HepG2 (cell line): ENCODE results near the gene ACOT9.

Experiments used
- ARID2 ChIP-seq: sonication (generic); formaldehyde crosslinking; IDR thresholded peaks from 2 replicates; pipeline ENCODE4 v1.8.1; 2022; ENCODE audit warnings: mild to moderate bottlenecking, missing genetic modification reagents, borderline replicate concordance
- MTA1 ChIP-seq: sonication (generic); formaldehyde crosslinking; IDR thresholded peaks from 2 replicates; pipeline ENCODE4 v1.4.0; 2020; ENCODE audit warnings: missing genetic modification reagents, mild to moderate bottlenecking, borderline replicate concordance
- MTERF4 ChIP-seq: sonication (generic); formaldehyde crosslinking; IDR thresholded peaks from 2 replicates; pipeline ENCODE4 v1.8.0; 2023; ENCODE audit warnings: mild to moderate bottlenecking, missing genetic modification reagents
- POLR2AphosphoS5 ChIP-seq: IDR thresholded peaks from 2 replicates; pipeline ENCODE4 v1.6.1; 2012; ENCODE audit warnings: low read depth, low read length
- RBAK ChIP-seq: sonication (generic); formaldehyde crosslinking; IDR thresholded peaks from 2 replicates; pipeline ENCODE4 v1.5.1; 2020; ENCODE audit warnings: mild to moderate bottlenecking, missing genetic modification reagents
- RELA ChIP-seq: sonication (generic); formaldehyde crosslinking; IDR thresholded peaks from 2 replicates; pipeline ENCODE4 v1.4.0; 2020; ENCODE audit warnings: missing genetic modification reagents
- RXRB ChIP-seq: IDR thresholded peaks from 2 replicates; pipeline ENCODE4 v1.6.1; 2016; ENCODE audit warnings: borderline replicate concordance, missing genetic modification reagents, missing compliant biosample characterization
- ZNF138 ChIP-seq: sonication (generic); formaldehyde crosslinking; IDR thresholded peaks from 2 replicates; pipeline ENCODE4 v1.5.0; 2020; ENCODE audit warnings: mild to moderate bottlenecking, low read depth, missing genetic modification reagents
- ZNF331 ChIP-seq: sonication (generic); formaldehyde crosslinking; IDR thresholded peaks from 2 replicates; pipeline ENCODE4 v1.4.0; 2020; ENCODE audit warnings: missing genetic modification reagents
- ZNF460 ChIP-seq: sonication (generic); formaldehyde crosslinking; IDR thresholded peaks from 2 replicates; pipeline ENCODE4 v1.5.1; 2020; ENCODE audit warnings: missing genetic modification reagents, mild to moderate bottlenecking, borderline replicate concordance
- TF ChIP-seq, protein P1 (sequence below), 2 experiments: sonication (generic) in 1 of 2; formaldehyde crosslinking in 1 of 2; IDR thresholded peaks; 2 replicates each; pipeline versions ENCODE4 v1.4.0 to v1.6.1; 2018 to 2020; ENCODE audit warnings: missing genetic modification reagents in 2 of 2, borderline replicate concordance in 1 of 2, low read depth in 1 of 2, mild to moderate bottlenecking in 1 of 2, missing biosample characterization in 1 of 2
- TF ChIP-seq, protein P2 (sequence below): sonication (generic); formaldehyde crosslinking; IDR thresholded peaks from 2 replicates; pipeline ENCODE4 v1.8.0; 2022; ENCODE audit warnings: missing genetic modification reagents, low read depth, mild to moderate bottlenecking, borderline replicate concordance

DNA sequence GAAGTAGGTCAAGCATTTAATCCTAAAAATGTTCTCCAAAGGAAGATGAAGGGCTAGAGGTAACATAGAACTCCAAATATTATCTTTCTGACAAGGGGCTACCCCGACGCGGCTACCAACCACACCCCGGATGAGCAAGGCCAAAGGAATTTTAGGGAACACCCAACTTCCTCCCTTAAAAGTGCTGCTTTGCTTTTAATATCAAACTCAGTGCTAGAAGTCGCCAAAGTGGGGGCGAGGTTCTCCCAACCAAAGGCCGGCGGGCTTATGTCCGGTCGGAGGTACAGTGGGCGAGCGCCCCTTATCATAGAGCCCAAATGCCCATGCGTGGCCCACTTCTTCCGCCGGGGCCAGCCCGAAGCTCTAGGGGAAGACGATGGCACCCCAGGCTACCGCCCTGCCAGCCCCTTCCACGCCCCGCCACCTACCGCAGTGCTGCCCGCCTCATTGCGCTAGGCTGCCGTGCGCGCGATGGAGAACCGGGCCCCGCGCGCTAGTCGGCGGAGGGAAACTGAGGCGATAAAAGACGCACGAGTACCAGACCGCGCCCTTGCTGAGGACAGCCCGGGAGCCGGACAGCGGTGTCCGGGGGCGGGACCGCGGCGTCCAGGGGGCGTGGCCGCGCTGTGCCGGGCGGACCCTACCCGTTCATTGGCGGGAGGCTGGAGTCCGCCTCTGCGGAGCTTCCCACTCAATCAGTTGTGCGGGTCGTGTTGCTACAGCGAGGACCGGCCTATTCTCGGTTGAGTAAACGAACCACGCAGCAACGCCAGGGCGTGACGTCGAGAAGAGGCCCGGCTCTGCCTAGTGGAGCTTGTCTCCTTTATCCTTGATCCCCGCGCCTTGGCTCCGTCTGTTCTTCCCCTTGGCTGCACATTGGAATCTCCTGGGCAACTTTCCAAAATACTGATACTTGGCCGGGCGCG is at the start of gene ACOT9:
- TF ChIP-seq ARID2 (CRISPR knock-in tag) (0 out of 2 replicates have a peak, but pooled peaks have one; percentile 24), RELA (CRISPR knock-in tag) (no peak), ZNF460 (CRISPR knock-in tag) (no peak), MTERF4 (no peak; the same call in 1 of the 2 replicates), ZNF331 (CRISPR knock-in tag) (no peak), MTA1 (CRISPR knock-in tag) (no peak), RXRB (CRISPR knock-in tag) (no peak), RBAK (CRISPR knock-in tag) (no peak), ZNF138 (CRISPR knock-in tag) (no peak), POLR2AphosphoS5 (peak; percentile 36; the same call in 1 of the 2 replicates)
- TF ChIP-seq, protein P1, sequence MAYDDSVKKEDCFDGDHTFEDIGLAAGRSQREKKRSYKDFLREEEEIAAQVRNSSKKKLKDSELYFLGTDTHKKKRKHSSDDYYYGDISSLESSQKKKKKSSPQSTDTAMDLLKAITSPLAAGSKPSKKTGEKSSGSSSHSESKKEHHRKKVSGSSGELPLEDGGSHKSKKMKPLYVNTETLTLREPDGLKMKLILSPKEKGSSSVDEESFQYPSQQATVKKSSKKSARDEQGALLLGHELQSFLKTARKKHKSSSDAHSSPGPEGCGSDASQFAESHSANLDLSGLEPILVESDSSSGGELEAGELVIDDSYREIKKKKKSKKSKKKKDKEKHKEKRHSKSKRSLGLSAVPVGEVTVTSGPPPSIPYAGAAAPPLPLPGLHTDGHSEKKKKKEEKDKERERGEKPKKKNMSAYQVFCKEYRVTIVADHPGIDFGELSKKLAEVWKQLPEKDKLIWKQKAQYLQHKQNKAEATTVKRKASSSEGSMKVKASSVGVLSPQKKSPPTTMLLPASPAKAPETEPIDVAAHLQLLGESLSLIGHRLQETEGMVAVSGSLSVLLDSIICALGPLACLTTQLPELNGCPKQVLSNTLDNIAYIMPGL (CRISPR knock-in tag; IDR thresholded peaks at IDR 0.05; ENCODE audit: borderline replicate concordance in 1 of 2, low read depth in 1 of 2) = peak in 1 of 2 experiments; percentile 59; a peak in 1 of 4 replicates
- TF ChIP-seq, protein P2, sequence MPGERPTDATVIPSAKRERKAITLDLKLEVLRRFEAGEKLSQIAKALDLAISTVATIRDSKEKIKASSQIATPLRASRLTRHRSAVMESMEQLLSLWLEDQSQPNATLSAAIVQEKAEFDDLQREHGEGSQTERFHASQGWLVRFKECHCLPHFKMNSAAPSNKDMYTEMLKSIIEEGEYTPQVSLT = no peak
